SK-N-SH (cell line): Measurements from ENCODE around the gene ADORA2A.

ENCODE experiments used
- CHD2 ChIP-seq: fragments of 150-350 bp; IDR thresholded peaks from 2 replicates; pipeline ENCODE4 v1.6.1; 2018; ENCODE audit warnings: low read length; ENCODE audit not compliant: partially characterized antibody
- CTCF ChIP-seq: fragments of 200-600 bp; sonication (generic); IDR thresholded peaks from 2 replicates; pipeline ENCODE4 v1.6.1; 2017; ENCODE audit warnings: antibody characterized with exemption, mild to moderate bottlenecking, moderate library complexity
- EP300 ChIP-seq, 2 experiments: IDR thresholded peaks; 2 replicates each; pipeline versions ENCODE4 v1.4.0 to v1.6.1; 2012; ENCODE audit warnings: borderline replicate concordance in 1 of 2, low read depth in 1 of 2, low read length in 1 of 2
- EZH2phosphoT487 ChIP-seq: fragments of 200-600 bp; sonication (generic); IDR thresholded peaks from 2 replicates; pipeline ENCODE4 v1.6.1; 2017; ENCODE audit warnings: low read depth, mixed run types, mild to moderate bottlenecking, antibody characterized with exemption, moderate library complexity, borderline replicate concordance
- FOXJ3 ChIP-seq: sonication (generic); formaldehyde crosslinking; IDR thresholded peaks from 2 replicates; pipeline ENCODE4 v1.5.1; 2020; ENCODE audit warnings: mild to moderate bottlenecking, missing genetic modification reagents
- FOXM1 ChIP-seq: IDR thresholded peaks from 2 replicates; pipeline ENCODE4 v1.4.0; 2012; ENCODE audit warnings: low read depth, mild to moderate bottlenecking
- POLR2AphosphoS5 ChIP-seq: IDR thresholded peaks from 2 replicates; pipeline ENCODE4 v1.6.1; 2012; ENCODE audit warnings: low read depth, low read length
- SIN3A ChIP-seq: IDR thresholded peaks from 2 replicates; pipeline ENCODE4 v1.6.1; 2012; ENCODE audit warnings: low read depth, mild to moderate bottlenecking, low read length, moderate library complexity, borderline replicate concordance
- TAF1 ChIP-seq: IDR thresholded peaks from 2 replicates; pipeline ENCODE4 v1.6.1; 2012; ENCODE audit warnings: low read depth, mild to moderate bottlenecking, low read length, moderate library complexity, borderline replicate concordance
- TCF12 ChIP-seq: IDR thresholded peaks from 2 replicates; pipeline ENCODE4 v1.4.0; 2012
- YY1 ChIP-seq: IDR thresholded peaks from 2 replicates; pipeline ENCODE4 v1.4.0; 2012; ENCODE audit warnings: low read depth, mild to moderate bottlenecking
- TF ChIP-seq, protein P1 (sequence below): IDR thresholded peaks from 2 replicates; pipeline ENCODE4 v1.6.1; 2012; ENCODE audit warnings: mild to moderate bottlenecking, low read depth, low read length, moderate library complexity
- TF ChIP-seq, protein P2 (sequence below): IDR thresholded peaks from 2 replicates; pipeline ENCODE4 v1.4.0; 2012; ENCODE audit warnings: low read depth, borderline replicate concordance

DNA sequence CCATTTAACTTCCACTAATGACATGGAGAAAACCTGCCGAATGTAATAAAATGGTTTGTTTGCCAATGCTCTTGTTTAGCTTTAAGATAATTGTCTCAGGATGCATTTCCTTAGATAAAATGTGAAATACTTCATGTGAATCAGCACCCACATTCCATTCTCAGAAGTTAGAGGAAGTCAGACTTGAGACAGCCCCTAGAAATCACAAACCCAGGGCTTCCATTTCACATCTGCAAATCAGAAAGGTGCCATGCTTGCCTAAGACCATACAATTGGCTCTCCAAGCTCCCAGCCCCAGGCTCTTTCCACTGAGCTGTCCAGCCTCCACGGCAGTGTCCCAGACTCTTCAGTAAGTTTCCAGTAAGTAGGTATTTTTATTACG lies 35.6 kb upstream of the ADORA2A start:
- no peak for TF ChIP-seq TAF1
- no peak for TF ChIP-seq CTCF
- no peak for TF ChIP-seq SIN3A
- TF ChIP-seq FOXJ3: no peak
- TF ChIP-seq YY1: no peak
- no peak for TF ChIP-seq FOXM1
- TF ChIP-seq POLR2AphosphoS5: no peak
- no peak for TF ChIP-seq EP300 (IDR thresholded peaks at IDR 0.05; ENCODE audit: borderline replicate concordance in 1 of 2, low read depth in 1 of 2, low read length in 1 of 2)
- no peak for TF ChIP-seq CHD2
- TF ChIP-seq, protein P1, sequence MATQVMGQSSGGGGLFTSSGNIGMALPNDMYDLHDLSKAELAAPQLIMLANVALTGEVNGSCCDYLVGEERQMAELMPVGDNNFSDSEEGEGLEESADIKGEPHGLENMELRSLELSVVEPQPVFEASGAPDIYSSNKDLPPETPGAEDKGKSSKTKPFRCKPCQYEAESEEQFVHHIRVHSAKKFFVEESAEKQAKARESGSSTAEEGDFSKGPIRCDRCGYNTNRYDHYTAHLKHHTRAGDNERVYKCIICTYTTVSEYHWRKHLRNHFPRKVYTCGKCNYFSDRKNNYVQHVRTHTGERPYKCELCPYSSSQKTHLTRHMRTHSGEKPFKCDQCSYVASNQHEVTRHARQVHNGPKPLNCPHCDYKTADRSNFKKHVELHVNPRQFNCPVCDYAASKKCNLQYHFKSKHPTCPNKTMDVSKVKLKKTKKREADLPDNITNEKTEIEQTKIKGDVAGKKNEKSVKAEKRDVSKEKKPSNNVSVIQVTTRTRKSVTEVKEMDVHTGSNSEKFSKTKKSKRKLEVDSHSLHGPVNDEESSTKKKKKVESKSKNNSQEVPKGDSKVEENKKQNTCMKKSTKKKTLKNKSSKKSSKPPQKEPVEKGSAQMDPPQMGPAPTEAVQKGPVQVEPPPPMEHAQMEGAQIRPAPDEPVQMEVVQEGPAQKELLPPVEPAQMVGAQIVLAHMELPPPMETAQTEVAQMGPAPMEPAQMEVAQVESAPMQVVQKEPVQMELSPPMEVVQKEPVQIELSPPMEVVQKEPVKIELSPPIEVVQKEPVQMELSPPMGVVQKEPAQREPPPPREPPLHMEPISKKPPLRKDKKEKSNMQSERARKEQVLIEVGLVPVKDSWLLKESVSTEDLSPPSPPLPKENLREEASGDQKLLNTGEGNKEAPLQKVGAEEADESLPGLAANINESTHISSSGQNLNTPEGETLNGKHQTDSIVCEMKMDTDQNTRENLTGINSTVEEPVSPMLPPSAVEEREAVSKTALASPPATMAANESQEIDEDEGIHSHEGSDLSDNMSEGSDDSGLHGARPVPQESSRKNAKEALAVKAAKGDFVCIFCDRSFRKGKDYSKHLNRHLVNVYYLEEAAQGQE: peak; percentile 74; the same call in 1 of the 2 replicates
- no peak for TF ChIP-seq TCF12
- TF ChIP-seq, protein P2, sequence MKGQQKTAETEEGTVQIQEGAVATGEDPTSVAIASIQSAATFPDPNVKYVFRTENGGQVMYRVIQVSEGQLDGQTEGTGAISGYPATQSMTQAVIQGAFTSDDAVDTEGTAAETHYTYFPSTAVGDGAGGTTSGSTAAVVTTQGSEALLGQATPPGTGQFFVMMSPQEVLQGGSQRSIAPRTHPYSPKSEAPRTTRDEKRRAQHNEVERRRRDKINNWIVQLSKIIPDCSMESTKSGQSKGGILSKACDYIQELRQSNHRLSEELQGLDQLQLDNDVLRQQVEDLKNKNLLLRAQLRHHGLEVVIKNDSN: no peak
- no peak for TF ChIP-seq EZH2phosphoT487
